HPDE6-E6E7 (cell line): Measurements from ENCODE around the gene TGFB1.

Source experiments
- DNase-seq: peaks from one replicate; pipeline ENCODE4 v3.0.0; 2011; ENCODE audit warnings: missing footprints; ENCODE audit errors: extremely low spot score

Gene TGFB1

DNA sequence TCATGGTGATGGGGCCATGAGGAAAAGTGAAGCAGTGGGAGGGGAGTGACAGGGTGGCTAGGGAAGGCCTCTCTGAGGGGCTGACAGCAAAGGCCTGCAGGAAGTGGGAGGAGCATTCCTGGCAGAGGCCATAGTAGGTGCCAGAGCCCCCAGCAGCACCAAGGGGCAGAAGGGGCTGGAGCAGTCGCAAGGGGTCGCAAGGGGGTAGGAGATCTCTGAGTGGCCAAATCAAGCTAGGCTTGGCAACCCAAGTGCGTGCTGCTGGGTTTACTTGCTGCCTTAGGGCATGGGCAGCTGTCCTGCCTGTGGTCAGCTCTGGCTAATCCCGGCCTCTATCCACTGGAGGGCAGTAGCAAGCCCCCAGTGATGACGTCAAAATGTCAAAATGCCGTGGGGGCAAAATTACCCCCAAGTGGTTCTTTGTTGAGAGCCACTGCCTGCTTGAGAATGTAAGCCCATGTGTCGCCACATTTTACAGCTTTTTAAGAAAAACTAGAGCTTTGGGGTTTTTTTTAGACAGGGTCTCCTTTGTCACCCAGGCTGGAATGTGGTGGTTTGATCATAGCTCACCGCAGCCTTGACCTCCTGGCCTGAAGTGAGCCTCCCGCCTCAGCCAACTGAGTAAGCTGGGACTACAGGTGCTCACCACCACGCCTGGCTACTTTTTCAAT, 32.0 kb downstream of the TGFB1 start:
- DNase-seq, result no peak

DNA sequence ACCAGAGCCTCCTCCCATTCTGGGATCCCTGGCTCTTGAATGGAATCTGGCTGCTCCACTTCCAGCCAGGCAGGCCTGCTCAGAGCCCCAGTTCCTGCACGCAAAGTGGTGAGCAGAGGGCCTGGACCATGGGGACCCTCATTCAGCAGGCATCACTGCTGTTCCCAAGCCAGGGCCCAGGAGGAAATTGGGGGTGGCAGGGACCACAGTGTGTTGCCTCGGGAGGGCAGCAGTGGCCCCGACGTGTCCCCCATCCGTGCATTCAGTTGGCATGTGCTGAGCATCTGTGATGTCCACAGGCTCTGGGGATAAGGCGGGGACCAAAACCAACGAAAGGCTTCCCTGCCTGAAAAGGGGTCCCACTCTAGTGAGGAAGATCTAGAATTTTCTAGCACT, 32.5 kb downstream of the TGFB1 start:
- DNase-seq, result no peak

DNA sequence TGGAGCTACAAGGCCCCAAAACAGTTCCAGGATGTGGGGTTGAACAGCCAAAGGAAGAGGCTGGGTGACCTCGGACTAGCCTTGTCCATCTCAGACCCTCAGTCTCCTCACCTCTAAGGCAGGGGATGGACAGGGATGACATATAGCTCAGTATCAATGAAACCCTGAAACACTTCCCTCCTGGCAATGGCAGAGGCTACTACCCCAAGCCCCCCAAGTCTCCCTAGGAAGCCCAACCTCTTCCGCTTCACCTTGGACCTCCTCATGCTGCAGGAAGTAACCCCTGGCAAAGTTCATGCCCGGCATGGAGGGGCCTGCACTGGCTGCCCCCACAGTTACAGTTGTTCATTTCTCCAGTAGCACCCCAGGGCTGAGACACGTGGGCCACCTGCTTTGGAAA, 33.2 kb downstream of the TGFB1 start:
- DNase-seq, result no peak

DNA sequence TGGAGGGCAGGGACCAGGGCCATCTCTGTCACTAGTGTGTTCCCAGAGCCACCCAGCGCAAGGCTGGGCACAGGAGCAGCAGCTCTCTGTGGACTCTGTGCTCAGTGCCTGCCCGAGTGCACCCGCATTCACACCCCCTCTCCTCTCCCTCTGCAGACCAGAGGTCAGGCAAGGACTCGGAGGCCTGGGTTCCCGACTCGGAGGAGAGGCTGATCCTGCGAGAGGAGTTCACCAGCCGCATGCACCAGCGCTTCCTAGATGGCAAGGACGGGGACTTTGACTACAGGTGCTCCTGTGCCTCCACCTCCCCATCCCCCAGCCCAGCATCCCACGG, 33.6 kb downstream of the TGFB1 start:
- no peak for DNase-seq

DNA sequence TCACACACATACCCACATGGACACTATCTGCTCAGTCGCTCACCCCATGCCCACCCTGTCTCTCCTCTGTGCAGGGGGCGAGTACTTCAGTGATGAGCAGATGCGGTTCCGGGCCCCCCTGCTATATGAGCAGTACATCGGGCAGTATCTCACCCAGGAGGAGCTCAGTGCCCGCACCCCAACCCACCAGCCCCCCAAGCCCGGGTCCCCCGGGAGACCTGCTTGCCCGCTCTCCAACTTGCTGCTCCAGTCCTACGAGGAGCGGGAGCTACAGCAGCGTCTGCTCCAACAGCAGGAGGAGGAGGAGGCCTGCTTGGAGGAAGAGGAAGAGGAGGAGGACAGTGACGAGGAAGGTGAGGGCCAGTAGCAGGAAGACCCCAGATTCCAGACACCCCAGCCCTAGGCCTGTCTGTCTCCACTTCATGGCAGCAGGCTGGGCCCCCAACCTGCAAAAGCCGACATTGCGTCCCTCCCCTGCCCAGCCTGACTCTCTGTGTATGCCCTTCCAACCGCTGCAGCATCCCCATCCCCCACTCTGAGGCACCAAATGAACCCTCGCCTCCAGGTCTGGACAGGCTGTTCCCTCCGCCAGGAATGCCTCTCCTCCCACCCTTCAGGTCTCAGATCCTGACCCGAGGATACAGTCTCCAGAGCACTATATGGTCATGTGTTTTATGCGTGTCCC, 34.1 kb downstream of the TGFB1 start:
- DNase-seq, result no peak

DNA sequence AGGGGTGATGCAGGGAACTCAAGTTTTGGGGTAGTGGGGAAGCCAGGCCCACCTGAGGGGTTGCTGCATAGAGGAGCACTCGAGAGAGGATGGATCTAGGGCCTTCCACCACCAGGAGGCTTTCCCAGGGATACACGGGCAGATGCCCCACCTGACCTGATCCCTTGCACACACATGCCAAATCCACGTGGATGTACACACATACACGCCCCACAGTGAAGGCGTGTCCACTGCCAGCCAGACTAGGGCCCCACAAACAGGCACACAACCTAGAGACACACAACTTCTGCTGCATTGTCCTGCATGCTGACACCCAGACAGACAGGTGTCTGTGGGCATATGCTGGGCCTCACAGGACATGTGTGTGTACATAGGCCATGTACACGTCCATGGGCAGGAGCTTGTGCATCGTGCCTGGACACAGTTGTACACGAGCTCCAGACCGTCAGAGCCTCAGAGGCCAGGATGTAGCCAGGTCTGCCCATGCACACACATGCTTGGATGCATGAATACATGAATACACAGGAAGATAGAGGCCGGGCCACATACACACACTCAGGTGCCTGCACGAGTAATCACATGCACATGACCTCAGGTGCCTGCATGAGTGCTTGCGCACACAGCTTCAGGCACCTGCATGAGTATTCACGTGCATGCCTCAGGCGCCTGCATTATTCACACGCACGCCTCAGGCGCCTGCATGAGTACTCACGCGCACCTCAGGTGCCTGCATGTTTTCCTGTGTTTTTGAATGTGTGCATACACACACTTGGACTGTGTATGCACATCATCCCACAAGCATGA, 34.8 kb downstream of the TGFB1 start:
- no peak for DNase-seq

DNA sequence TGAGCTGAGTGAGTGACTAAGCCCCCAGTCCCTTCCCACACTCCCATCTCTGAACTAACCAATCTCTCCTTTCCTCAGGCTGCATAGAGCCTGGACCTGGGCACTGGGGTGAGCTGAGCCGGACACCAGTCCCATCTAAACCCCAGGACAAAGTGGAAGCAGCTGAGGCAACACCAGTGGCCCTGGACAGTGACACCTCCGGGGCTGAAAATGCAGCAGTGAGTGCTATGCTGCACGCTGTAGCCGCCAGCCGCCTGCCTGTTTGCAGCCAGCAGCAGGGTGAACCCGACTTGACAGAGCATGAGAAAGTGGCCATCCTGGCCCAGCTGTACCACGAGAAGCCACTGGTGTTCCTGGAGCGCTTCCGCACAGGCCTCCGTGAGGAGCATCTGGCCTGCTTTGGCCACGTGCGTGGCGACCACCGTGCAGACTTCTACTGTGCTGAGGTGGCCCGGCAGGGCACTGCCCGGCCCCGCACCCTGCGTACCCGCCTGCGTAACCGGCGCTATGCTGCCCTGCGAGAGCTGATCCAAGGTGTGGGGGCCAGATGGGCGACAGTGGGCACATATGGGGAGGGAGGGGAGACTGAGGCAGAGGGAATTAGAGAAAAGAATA, 37.3 kb downstream of the TGFB1 start:
- no peak for DNase-seq

DNA sequence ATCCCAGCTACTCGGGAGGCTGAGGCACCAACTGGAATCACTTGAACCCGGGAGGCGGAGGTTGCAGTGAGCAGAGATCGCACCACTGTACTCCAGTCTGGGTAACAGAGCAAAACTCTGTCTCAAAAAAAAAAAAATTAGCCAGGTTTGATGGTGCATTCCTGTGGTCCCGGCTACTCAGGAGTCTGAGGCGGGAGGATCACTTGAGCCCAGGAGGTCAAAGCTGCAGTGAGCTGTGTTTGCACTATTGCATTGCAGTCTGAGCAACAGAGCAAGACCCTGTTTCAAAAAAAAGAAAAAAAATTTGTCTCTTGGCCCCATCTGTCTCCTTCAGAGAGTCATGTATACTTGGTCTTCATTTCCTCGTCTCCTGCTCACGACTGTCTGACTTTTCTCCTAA, 42.1 kb downstream of the TGFB1 start:
- no peak for DNase-seq

DNA sequence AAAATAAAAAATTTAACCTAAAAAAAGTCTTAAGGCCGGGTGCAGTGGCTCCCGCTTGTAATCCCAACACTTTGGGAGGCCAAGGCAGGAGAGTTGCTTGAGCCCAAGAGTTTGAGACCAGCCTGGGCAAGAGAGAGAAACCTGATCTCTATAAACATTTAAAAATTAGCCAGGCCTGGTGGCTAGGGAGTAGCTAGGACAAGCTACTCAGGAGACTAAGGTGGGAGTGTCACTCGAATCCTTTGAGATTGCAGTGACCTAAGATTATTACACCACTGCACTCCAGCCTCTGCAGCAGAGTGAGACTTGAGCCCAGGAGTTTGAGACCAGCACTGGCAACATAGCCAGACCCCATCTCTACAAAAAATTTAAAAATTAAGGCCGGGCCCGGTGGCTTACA, 42.6 kb downstream of the TGFB1 start:
- DNase-seq, result no peak

DNA sequence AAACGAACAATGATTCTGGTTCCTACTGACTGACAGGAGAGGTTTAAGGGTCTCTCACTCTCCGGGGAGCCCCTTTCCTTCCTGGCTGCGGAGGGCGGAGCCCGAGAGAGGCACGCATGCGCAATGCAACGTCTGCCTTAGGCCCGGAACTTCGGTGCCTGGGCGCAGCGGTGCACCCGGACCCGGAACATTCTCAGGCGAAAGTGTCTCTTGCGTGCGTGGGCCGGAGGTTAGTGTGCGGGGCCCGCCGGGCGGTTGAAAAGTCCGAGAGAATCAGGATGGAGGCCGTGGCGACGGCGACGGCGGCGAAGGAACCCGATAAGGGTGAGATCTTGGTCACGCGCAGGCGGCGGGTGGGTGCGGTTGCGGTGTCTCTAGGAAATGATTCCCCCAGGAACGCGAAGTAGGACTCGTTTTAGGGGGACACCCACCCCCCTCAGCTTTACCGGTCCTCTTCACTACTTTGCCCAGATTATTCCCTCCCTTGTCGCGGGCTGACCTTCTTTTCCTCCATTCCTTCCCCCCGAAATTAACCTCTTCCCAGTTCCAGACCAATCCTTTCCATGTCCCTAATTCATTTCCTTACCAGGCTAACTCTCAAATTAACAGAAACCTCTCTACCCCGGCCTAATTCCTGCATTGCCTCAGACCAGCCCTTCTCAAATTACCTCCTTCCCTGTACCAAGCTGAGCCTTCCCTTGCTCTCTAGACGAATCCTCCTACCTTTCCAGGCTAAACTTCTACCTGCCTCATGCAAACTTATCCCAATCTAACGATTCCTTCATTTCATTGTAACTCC, 43.5 kb downstream of the TGFB1 start, which contains the start of gene CCDC97:
TSS of gene CCDC97 (plus strand) at position 140 of the 799 bp plus-strand sequence. CDS start at position 279, 139 bp downstream.
- DNase-seq, result peak; percentile 90

DNA sequence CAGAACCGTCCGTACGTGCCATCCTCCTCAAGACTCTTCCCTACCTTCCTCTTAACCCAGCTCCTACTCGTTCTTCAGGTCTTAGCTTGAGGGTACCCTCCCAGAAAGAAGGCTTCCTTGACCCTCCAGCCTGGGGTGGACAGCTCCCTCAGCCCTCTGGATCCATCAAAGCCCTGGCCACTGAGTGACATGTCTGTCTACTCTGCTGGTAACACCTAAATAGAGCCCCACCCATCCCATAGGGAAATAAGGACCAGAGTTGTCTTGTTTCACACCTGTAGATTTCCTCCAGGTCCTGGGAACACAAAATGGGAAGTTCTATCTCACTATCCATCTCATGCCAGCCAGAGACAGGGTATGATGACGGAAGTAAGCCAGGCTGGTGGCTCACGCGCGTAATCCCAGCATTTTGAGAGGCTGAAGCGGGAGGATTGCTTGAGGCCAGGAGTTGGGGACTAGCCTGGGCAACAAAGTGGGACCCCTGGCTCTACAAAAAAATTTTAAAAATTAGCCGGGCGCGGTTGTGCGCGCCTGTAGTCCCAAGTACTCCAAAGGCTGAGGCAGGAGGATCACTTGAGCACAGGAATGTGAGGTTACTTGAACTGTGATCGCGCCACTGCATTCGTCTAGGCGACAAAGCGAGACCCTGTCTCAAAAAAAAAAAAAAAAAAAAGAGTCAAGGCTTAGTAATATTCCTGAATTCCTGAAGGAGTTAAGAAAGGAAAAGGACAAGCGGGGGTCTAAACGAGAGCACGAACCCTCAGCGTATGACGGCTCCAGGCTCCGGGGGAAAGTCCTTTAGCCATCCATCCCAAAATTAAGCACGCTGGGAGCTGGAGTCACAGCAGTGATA, 44.3 kb downstream of the TGFB1 start:
- DNase-seq, result no peak

DNA sequence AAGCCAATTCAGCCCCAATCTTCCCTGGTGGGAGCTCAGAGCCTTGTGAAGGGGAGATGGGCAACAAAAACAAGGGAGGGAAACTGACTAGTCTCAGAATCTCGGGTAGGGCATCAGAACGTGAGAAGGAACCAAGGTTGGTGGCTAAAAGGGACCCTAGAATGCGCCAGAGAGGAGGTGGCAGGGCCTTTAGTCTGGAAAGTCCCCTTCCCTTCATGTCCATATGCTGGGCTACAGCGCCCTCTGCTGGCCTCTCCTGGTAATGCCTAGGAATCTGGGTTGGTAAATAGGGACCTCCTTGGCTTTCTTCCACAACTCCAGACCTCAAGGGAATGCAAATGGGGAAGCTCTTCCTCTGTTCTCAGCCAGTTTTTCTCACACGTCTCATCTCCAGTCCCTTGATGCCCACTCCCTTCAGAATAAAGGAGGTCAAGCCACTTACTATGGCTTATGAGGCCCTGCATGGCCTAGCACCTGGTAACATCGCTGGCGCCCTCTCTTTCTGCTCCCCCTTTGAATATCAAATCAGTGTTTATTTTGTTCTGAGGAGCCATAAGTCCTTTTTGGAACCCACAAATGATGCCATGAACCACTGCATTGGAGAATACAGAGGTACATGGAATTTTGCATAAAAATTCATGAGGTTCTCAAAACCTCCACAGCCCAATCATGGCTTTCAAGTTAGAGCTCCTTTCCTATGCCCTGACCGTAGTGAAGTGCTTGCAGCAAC, 45.1 kb downstream of the TGFB1 start:
- DNase-seq, result no peak

DNA sequence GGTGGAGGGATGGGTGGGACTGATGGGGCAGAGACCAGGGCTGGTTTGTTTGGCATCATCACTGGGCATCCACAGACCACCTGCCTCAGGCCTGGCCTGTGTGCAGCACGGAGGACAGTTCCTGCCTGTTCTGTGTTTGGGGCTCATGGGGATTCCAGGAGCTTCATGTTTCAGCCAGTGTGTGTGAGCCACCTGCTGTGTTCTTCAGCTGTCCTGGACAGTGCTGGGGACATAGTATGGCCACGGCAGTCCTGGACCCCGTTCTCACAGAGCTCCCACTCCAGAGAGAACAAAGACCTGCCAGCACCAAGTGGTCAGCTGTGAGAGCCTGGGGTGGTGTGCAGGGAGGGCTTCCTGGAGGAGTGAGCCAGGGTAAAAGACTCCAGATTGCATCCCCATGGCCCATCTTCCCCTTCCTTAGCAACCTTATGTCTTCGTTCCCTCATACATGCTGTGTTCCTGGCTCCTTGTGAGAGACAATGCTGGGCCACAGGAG, 45.7 kb downstream of the TGFB1 start:
- DNase-seq, result no peak

DNA sequence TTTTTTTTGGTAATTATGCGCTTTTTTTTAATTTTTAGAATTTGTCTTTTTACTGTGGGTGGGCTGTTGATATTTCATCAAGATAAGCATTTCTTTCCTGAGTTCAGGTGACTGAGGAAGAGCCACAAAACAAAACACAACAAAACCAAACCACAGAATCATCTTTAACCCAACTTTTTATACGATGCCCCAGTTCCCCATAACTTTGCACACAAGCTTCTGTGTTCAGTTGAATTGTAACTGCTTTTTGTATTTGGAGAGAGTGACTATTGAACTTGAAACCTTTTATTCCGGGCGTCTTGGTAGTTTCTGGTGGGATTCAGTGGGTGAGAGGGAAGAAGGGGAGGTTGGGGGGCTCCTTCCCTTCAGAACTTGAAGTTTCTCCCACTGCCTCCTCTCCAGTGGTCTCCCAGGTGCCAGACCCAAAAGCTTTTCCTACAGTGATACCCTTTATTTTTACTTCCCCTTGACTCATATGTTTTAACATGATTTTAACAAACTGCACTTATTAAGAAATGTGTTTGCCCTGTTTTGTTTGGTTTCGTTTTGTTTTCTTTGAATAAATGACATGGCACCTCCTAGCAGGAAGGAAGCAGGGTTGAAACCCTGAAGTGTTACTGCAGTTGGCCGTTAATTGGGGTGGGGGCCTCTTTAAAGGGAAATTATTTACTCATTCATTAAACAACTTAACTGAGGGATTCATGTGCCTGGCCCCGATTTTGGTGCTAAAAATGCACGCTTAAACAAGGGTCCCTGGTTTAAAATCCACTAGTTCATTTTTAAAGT, 46.4 kb downstream of the TGFB1 start:
- no peak for DNase-seq

DNA sequence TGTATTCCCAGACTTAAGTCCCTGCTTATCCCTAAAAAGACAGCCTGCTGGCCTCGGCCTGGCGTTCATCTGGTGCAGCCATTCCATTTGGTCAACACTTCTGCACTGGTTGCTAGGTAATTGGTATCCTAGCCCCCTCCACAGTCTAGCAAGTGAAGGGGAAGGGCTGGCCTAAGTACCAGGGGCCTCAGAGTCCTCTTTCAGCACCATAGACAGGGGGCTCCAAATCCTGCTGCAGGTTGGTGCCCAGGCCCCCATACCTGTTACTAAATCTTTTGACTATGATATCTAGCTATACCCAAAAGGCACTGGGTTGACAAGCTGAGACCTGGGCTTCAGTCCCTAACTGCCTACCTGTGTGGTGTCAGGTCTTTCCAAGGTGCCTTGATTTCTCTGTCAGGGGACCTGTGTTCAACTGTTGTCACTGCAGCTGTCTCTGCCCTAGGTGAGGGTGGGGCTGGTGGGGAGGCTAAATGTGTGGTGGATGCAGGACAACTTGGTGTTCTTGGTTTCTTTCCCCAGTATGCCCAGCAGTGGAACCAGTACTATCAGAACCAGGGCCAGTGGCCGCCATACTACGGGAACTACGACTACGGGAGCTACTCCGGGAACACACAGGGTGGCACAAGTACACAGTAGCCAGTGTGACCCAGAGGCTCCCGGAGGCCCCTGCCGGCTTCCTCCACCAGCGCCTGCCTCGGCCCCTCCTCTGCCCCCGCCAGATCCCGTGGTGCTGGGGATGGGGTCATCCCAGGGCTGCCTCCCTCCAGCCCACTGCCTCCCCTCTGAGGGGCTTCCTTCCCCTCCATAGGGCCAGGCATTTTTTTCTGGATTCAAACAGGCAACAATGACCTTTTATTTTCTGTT, 47.6 kb downstream of the TGFB1 start:
- DNase-seq, result no peak

DNA sequence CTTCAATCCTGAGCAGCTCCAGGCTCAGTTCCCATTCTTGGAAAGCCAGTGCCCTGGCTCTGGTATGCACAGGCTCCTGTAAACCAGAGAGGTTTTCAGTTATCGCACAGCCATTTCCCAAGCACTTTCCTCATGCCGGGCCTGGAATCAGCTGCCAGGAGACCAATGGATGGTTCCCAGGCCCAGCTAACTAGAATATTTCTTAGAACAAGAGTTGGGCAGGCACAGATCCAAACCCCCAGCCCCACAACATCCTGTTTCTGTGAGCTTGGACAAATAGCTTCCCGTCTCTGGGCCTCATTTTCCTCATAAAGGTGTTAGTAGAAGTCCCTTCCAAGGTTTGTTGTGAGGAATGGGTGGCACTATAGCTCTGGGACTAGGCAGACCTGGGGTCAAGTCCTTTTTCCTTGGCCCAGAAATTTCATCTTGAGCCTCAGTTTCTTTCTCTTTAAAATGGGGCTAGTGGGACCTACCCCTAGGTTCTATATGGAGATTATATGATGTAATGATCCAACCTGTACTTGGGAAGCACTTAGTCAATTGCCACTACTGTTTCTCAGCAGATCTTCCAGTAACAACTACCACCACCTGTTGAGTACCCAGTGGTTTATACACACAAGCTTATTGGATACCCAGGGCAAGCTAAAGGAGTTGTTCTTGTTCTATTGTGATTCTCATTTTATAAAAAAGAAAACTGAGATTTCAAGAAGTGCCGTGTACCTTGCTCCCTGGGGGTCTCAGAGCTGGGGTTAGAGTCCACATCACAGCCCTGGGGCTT, 48.8 kb downstream of the TGFB1 start:
- DNase-seq, result no peak

DNA sequence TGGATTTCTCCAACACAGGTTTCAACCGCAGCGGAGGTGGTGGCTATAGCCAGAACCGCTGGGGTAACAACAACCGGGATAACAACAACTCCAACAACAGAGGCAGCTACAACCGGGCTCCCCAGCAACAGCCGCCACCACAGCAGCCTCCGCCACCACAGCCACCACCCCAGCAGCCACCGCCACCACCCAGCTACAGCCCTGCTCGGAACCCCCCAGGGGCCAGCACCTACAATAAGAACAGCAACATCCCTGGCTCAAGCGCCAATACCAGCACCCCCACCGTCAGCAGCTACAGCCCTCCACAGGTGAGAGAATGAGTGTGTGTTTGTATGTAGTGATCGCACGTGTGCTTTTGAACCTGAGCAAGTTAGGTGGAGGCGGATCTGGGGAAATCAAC, 49.8 kb downstream of the TGFB1 start:
- no peak for DNase-seq
